Erythroblast (primary cell): ENCODE data around the gene NIPBL.

Experiments used
- GATA1 ChIP-seq: IDR thresholded peaks from 2 replicates; pipeline ENCODE4 v1.6.1; 2011; ENCODE audit warnings: low read depth, mild to moderate bottlenecking, control low read depth, low read length, moderate library complexity
- POLR2A ChIP-seq: IDR thresholded peaks from 2 replicates; pipeline ENCODE4 v1.6.1; 2011; ENCODE audit warnings: mild to moderate bottlenecking, low read length

GRCh38 chr5:37110135-37110534 lies 233.6 kb downstream of the NIPBL start:
- no peak for TF ChIP-seq POLR2A
- no peak for TF ChIP-seq GATA1
